HCT116 (cell line): ENCODE measurements around the gene MBTPS1.

Source experiments
- POLR2A ChIP-seq: IDR thresholded peaks from 2 replicates; pipeline ENCODE4 v1.7.0; 2011; ENCODE audit warnings: borderline replicate concordance; ENCODE audit not compliant: insufficient read depth, insufficient read length; ENCODE audit errors: extremely low read depth
- POLR2AphosphoS5 ChIP-seq: IDR thresholded peaks from 2 replicates; pipeline ENCODE4 v1.6.1; 2011; ENCODE audit warnings: mild to moderate bottlenecking, low read depth, low read length, moderate library complexity
- SP1 ChIP-seq: IDR thresholded peaks from 2 replicates; pipeline ENCODE4 v1.6.1; 2012; ENCODE audit warnings: low read depth
- TF ChIP-seq, protein P1 (sequence below): IDR thresholded peaks from 2 replicates; pipeline ENCODE4 v1.6.1; 2012
- TF ChIP-seq, protein P2 (sequence below), 3 experiments: fragments of 200-600 bp in 1 of 3; sonication (generic) in 1 of 3; IDR thresholded peaks in 2 of 3; conservative IDR thresholded peaks in 1 of 3; 2 replicates each; pipeline ENCODE4 v1.5.1; 2012 to 2017; ENCODE audit warnings: low read depth in 2 of 3, low read length in 2 of 3, antibody characterized with exemption in 1 of 3, borderline replicate concordance in 1 of 3, control low read depth in 1 of 3, mild to moderate bottlenecking in 1 of 3, mixed read lengths in 1 of 3, mixed run types in 1 of 3, moderate library complexity in 1 of 3; ENCODE audit not compliant: insufficient read depth in 1 of 3

GRCh38 chr16:84115919-84116719 is 623 bp downstream of the MBTPS1 start:
- TF ChIP-seq SP1: no peak
- TF ChIP-seq, protein P1, sequence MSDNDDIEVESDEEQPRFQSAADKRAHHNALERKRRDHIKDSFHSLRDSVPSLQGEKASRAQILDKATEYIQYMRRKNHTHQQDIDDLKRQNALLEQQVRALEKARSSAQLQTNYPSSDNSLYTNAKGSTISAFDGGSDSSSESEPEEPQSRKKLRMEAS: no peak
- TF ChIP-seq, protein P2, sequence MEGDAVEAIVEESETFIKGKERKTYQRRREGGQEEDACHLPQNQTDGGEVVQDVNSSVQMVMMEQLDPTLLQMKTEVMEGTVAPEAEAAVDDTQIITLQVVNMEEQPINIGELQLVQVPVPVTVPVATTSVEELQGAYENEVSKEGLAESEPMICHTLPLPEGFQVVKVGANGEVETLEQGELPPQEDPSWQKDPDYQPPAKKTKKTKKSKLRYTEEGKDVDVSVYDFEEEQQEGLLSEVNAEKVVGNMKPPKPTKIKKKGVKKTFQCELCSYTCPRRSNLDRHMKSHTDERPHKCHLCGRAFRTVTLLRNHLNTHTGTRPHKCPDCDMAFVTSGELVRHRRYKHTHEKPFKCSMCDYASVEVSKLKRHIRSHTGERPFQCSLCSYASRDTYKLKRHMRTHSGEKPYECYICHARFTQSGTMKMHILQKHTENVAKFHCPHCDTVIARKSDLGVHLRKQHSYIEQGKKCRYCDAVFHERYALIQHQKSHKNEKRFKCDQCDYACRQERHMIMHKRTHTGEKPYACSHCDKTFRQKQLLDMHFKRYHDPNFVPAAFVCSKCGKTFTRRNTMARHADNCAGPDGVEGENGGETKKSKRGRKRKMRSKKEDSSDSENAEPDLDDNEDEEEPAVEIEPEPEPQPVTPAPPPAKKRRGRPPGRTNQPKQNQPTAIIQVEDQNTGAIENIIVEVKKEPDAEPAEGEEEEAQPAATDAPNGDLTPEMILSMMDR (IDR thresholded peaks at IDR 0.05 in 2 of 3, conservative IDR thresholded peaks at IDR 0.05 in 1 of 3; ENCODE audit: borderline replicate concordance in 1 of 3, insufficient read depth in 1 of 3, low read depth in 2 of 3, low read length in 2 of 3): peak in 2 of 3 experiments; percentile 18 to 40; a peak in 3 of 6 replicates
- no peak for TF ChIP-seq POLR2A
- TF ChIP-seq POLR2AphosphoS5: no peak
